ENCODE data around the gene ANXA2R. TPM values are rescaled to one million over a fixed set of nuclear protein-coding genes. Genes with fewer than 3 reads are reported as not detected.
"Not testable (repeated sequence)": the region's sequence is repeated elsewhere in the genome, so short reads cannot be mapped to it uniquely, and the experiment has no call there.

The ANXA2R gene
- total RNA-seq, 1 donor from 2014 or later: 2.9 TPM

DNA sequence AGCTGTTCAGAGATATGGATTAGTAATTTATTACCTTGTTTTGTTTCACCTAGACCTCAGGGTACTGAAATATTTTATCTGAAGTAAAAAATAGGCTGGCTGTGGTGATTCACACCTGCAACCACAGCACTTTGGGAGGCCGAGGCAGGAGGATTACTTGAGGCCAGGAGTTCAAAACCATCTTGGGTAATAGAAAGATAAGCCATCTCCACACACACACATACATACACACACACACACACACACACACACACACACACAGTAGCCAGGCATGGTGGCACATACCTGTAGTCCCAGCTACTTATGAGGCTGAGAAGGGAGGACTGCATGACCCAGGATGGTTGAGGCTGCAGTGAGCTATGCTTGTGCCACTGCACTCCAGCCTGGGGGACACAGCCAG lies 3.7 kb downstream of the ANXA2R start:
- DNase-seq (ENCODE audit: low spot score): no peak

- no peak for DNase-seq (ENCODE audit: low spot score)
Observed at GRCh38 chr5:43034591-43034968, 5.5 kb downstream of the ANXA2R start.

- no peak for DNase-seq (ENCODE audit: low spot score)
Observed at GRCh38 chr5:43033841-43034590, 6.1 kb downstream of the ANXA2R start.

DNA sequence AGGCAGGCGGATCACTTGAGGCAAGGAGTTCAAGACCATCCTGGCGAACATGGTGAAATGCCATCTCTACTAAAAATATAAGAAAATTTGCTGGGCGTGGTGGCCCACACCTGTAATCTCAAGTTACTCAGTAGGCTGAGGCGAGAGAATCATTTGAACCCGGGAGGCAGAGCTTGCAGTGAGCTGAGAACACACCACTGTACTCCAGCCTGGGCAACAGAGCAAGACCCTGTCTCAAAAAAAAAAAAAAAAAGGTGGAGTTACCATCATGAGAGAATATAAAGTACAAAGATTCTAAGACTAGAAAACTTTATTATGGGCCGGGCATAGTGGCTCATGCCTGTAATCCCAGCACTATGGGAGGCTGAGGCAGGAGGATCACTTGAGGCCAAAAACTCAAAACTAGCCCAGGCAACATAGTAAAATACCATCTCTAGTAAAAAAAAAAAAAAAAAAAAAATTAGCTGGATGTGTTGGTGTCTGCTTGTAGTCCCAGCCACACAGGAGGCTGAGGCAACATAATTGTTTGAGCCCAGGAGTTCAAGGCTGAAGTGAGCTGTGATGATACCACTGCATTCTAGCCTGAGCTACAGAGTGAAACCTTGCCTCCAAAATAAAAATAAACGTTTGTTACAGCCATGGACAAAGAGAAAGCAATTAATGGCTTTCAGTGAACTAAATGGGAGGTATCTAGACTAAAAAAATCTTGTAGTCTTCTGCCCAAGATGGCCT lies 12.9 kb downstream of the ANXA2R start:
- DNase-seq (ENCODE audit: low spot score): no peak

DNA sequence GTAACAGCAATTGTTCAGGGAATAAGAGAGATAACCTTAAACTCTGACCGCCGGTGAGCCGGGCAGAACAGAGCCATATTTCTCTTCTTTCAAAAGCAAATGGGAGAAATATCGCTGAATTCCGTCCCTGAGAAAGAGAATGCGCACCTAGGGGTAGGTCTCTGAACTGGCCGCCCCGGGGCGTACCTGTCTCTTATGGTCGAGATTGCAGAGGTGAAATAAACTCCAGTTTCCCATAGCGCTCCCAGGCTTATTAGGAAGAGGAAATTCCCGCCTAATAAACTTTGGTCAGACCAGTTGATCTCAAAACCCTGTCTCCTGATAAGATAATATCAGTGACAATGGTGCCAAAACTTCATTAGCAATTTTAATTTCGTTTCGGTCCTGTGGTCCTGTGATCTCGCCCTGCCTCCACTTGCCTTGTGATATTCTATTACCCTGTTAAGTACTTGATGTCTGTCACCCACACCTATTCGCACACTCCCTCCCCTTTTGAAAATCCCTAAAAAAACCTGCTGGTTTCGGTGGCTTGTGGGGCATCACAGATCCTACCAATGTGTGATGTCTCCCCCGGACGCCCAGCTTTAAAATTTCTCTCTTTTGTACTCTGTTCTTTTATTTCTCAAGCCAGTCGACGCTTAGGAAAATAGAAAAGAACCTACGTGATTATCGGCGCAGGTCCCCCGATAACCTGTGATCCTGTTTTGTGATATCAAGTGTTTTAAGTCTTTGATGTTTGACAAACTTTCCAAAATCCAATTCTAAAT lies 14.8 kb downstream of the ANXA2R start:
- not testable (repeated sequence) for DNase-seq (ENCODE audit: low spot score)

DNA sequence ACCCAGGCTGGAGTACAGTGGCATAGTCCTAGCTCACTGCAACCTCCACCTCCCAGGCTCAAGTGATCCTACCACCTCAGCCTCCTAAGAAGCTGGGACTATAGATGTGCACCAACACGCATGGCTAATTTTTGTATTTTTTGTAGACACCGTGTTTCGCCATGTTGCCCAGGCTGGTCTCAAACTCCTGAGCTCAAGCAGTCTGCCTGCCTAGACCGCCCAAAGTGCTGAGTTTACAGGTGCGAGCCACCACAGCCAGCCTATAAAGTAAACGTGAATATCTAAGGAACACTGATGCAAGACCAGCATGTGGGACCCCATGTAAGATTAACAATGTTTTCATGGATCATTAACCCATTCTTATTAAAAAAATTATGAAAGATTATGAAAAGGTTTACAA lies 15.9 kb downstream of the ANXA2R start:
- DNase-seq (ENCODE audit: low spot score): no peak

DNA sequence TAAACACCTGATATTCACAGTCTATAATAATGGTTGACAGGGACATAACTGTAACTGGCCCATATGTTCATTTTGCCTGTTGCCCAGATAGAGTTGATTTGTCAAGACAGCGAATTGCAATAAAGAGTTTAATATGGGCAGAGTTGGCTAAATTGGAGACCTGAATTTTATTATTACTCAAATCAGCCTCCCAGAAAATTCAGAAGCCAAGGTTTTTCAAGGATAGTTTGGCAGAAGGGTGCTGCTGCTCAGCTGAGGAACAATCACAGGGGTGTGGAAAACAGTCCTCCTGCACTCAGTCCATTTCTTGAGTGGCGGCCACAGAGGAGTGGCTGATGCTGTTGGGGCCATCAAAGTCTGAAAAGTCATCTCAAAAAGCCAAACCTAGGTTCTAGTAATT lies 19.0 kb downstream of the ANXA2R start:
- DNase-seq (ENCODE audit: low spot score): no peak

DNA sequence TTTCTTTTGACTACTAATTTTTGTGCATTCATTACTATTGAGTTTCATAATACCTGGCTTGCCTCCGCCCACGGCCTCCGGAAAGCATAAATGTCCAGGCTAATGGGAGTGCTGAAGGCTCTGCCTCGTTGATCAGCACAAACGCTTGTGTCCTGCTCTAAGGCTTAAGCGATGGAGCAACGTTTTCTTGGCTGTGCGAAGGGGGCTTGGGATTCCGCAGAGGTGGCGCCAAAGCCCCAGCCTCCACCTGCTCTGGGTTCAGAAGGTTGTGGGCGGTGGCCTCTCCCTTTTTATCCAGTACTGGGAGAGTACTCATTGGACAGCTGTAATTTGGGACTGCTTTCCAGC lies 19.7 kb downstream of the ANXA2R start:
- DNase-seq (ENCODE audit: low spot score): no peak

DNA sequence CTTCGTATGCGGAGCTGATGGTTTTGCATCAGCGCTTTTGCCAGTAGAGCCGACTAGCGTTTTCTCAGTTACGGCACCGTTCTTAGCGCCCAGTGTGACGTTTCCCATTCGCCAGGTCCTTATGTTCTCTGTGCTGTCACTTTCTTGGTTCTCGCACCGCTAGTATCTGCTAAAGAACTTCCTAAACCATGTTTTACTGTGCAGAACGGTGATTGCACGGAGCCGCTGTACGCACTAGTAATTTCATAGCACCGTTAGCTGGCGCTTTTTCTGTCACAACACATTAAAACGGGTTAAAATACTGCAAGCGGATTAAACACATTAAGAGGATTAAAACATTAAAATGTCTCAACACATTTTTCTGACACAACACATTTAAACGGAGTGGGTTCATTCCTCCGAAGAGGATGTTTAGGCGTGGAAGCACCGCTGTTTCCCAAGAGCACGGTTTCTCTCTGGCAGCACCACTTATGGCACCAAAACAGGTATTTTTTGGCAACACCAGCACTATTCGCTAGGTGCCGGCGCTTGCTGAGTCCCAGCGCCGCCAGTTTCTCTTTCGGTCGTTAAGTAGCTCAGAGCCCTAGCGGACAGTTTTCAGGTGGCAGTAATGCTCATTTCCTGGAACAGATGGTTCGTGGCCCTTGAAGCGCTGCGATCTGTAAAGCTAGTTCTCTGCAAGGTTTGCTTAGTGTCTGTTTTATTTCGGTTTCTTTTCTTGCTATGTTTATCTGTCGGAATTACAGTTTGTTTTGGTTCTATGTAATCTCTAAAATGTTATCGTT lies 20.3 kb downstream of the ANXA2R start:
- DNase-seq (ENCODE audit: low spot score): peak; percentile 77

GRCh38 chr5:43019291-43019613 lies 20.9 kb downstream of the ANXA2R start:
- no peak for DNase-seq (ENCODE audit: low spot score)

GRCh38 chr5:43017428-43017815 lies 22.7 kb downstream of the ANXA2R start:
- DNase-seq (ENCODE audit: low spot score): peak; percentile 43

- DNase-seq (ENCODE audit: low spot score): no peak
Observed at GRCh38 chr5:43016217-43016779, 23.8 kb downstream of the ANXA2R start.

DNA sequence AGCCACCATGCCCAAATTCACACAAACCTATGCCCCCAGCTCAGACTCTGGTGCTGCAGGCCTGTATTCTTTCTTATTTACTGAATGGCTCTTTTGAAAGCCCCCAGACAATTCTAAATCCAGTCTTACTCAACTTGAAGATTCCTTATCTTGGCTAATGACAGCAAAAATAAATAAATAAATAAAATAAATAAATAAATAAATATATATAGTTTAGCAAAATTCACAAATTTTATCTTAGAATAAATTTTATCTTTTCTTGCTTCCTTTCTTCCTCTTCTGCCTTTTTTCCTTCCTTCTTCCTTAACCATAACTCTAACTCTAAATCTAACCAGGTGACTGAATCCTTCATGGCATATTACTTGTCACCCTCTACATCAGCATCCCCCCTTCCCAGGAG lies 25.6 kb downstream of the ANXA2R start:
- no peak for DNase-seq (ENCODE audit: low spot score)

DNA sequence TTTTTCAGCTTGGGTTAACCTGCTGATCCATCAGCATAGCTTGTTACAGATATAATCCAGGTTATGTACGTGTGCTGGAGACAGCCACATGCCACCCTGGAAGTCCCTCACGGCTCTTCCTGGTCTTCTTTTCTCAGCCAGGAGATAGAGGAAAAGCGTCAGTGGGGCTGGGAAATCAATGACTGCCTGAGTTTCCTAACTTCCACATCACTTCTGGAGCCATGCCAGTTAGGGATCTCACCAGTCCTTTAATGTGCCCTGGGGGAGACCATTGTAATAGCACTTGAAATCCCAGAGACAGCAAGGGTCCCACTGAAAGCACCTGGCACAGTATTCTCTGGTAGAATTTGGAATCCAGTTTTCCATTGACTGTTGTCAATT lies 29.2 kb downstream of the ANXA2R start:
- no peak for DNase-seq (ENCODE audit: low spot score)

DNA sequence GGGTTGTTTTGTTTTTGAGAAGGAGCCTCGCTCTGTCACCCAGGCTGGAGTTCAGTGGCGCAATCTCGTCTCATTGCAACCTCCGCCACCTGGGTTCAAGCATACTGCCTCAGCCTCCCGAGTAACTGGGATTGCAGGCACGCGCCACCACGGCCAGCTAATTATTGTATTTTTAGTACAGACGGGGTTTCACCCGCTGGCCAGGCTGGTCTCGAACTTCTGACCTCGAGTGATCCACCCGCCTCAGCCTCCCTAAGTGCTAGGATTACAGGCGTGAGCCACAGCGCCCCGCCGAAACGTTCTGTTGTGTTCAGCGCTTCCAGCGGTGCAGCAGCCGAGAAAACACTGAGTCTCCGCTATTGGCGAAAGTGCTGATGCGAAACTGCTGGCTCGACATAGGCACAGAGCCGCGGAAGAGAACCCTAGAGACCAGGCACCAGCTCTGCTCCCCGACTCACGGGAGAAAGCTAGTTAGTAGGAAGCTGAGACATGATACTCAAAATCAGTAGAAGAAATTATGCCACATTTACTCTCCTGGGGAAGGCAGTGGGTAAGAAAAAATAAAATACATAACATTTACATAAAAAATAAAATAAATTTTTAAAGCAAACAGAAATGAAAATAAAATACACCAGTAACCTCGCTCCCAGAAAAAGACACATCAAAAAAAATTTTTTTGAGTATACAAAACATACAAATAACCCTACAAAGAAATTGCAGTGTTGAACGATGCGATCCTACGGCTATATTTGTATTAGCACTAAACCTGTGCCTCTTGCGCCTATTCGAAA lies 31.6 kb downstream of the ANXA2R start:
- peak; percentile 94 for DNase-seq (ENCODE audit: low spot score)

GRCh38 chr5:43007911-43008362 lies 32.2 kb downstream of the ANXA2R start:
- DNase-seq (ENCODE audit: low spot score): peak; percentile 86

DNA sequence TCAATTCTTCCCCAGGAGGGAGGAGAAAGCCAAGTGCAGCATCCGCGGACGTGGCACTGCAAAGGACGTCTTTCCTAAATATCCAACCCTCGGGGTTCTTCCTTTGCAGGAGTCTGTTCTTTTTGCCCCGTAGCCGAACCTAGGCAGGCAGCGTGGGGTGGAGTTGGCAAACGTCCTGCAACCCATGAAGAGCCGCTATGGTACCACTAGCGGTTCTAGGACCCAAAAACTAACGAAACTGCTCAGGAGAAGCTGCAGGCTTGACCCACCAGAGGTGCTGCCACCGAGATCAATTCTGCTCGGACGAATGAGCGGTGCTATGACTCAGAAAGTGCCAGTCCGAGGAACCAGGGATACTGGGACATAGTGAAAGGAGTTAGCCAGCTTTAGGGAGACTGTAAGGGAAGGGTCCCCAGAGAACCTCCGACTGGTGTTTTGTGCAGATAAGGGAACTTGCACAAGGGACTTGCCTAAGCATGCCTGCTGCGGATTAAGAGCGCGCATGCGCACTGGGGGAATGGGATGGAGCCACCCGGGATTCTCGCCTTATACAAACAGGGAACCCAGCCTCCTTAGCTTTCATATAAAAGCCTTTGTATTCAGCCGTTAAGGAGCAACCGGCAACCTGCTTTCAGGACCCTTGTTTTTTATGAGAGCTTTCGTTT lies 32.7 kb downstream of the ANXA2R start:
- peak; percentile 95 for DNase-seq (ENCODE audit: low spot score)

DNA sequence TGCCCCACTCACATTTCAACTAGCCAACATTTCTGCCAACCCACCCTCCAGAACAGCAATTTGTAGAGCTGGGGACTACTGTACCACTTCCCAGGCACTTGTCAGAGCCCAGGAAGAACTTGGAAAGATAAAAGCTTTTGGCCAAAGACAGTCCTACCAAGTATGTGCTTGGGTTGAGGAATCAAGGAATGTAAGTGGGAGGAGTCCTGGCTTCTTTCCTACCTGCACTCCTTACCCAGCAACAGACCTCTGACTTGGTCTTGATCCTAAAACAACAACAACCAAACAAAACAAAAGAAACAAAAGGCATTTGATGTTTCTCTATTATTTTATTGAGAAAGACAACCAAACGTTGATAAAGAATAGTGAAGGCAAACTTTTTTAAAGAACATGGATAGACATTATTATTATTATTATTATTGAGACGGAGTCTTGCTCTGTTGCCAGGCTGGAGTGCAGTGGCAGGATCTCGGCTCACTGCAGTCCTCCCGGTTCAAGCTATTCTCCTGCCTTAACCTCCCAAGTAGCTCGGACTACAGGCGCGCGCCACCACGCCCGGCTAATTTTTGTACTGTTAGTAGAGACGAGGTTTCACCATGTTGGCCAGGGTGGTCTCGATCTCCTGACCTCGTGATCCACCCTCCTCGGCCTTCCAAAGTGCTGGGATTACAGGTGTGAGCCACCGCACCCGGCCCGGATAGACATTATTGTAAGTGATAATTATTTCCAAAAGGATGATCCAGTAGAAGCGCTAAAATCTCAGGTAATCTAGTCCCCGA lies 33.5 kb downstream of the ANXA2R start:
- no peak for DNase-seq (ENCODE audit: low spot score)

DNA sequence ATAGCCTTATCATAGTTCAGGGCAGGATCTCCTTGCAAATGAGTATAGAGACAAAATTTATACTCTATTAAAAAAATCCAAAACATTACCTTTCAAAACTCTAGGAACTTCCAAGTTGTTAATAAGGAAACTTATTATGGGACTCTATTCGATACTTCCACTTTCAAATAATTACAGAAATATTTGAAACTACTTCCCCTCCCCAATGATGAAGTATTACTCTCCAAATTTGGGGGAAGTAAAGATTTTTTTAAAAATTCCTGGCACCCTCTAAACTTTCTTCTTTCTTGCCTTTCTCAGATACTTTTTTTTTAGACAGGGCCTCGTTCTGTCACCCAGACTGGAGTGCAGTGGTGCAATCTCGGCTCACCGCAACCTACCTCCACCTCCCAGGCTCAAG lies 35.1 kb downstream of the ANXA2R start:
- DNase-seq (ENCODE audit: low spot score): no peak
